HCT116 (cell line): ENCODE data around the gene CEP112.

ENCODE experiments used
- CTCF ChIP-seq, 3 experiments: fragments of 200-600 bp in 1 of 3; sonication (generic) in 1 of 3; IDR thresholded peaks in 2 of 3; conservative IDR thresholded peaks in 1 of 3; 2 replicates each; pipeline ENCODE4 v1.5.1; 2012 to 2017; ENCODE audit warnings: low read depth in 2 of 3, low read length in 2 of 3, antibody characterized with exemption in 1 of 3, borderline replicate concordance in 1 of 3, control low read depth in 1 of 3, mild to moderate bottlenecking in 1 of 3, mixed read lengths in 1 of 3, mixed run types in 1 of 3, moderate library complexity in 1 of 3; ENCODE audit not compliant: insufficient read depth in 1 of 3
- EZH2 ChIP-seq: fragments of 200-600 bp; sonication (generic); IDR thresholded peaks from 2 replicates; pipeline ENCODE4 v1.6.1; 2017; ENCODE audit warnings: antibody characterized with exemption, mixed run types

GRCh38 chr17:65697661-65698060 lies 494.3 kb downstream of the CEP112 start:
- TF ChIP-seq EZH2 (no peak), CTCF (IDR thresholded peaks at IDR 0.05 in 2 of 3, conservative IDR thresholded peaks at IDR 0.05 in 1 of 3; ENCODE audit: borderline replicate concordance in 1 of 3, insufficient read depth in 1 of 3, low read depth in 2 of 3, low read length in 2 of 3) (no peak)
